Suppressor macrophage treated with lipopolysaccharide for 4 hours (primary cell): Measurements from ENCODE around the gene HS3ST6.
"Not testable (repeated sequence)": the region's sequence is repeated elsewhere in the genome, so short reads cannot be mapped to it uniquely, and the experiment has no call there.

Experiments
- DNase-seq: peaks from one replicate; pipeline ENCODE4 v3.0.0-alpha.2; 2020

Gene HS3ST6

DNA sequence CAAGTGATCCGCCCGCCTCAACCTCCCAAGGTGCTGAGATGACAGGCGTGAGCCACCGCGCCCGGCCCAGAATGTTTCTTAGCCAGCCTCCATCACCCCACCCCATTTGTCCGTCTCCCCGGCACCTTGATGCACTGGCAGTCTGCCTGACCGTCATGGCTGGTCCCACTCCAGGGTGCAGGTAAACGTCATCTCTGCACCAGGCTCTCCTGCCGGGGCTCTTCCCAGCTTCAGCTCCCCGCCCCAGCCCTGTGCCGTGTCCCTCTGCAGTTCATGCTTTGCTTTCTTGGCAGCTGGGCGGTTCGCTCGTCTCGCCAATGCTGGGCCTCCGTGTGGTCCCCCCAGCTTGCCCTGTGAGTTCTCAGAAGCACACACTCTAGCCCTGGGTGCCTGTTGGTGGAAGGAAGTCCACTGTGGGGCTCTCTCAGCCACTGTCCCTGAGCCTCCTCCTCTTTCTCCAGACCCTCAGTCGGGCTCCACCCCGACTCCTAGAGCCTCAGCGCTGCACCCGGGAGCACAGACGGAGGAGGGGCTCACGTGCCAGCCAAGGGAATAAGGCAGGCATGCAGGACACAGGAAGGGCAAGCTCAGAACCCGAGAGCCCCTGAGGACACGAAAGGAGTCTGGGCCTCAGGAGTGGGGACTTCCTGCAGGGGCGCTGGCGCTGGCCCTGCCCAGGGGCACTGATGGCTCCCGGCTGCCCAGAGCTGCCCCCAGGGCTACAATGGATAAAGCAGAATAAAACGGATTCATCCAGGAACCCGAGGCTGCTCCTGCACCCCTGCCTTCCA, 12.0 kb downstream of the HS3ST6 start:
- no peak for DNase-seq

DNA sequence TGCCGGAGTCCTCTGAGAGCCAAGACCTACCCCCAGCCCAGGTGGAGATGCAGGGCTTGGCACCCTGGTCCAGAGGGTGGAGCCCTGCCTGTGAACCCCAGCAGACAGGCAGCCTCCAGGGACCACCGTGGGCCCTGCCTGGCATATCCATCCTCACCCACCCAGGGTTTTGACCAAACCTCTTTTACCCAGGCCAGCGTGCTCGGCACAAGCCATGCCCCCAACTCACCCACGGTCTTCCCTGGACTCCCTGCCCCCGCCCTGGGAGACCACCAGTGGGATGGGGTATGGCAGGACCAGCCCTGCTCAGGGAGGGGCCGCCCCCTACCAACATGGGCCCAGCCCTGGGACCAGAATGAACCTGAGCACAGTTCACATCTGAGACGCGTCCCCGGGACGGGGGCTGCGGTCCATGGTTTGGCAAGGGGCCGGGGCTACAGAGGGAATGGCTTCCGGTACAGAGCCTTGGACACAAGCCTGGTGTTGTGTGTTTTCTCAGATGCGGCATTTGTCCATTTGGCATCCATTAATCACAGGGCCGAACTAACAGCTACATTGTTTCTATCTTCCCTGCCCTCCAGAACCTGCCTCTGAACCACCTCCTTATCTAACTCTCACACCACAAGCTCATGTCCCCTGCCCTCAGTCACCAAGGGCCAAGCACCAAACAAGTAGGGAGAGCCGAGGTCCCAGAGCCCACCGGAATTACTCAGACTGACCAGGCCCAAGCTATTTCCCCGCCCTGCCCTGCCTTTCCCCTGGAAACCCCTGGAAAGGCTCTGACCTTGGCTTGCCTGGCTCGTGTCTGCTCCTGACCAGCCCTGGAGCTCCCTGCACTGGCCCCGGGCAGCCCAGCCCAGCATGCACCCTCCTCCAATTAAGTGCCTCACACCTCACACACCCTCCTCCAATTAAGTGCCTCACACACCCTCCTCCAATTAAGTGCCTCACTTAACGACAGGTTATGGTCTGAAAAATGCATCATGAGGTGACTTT, 14.1 kb downstream of the HS3ST6 start:
- DNase-seq: no peak

DNA sequence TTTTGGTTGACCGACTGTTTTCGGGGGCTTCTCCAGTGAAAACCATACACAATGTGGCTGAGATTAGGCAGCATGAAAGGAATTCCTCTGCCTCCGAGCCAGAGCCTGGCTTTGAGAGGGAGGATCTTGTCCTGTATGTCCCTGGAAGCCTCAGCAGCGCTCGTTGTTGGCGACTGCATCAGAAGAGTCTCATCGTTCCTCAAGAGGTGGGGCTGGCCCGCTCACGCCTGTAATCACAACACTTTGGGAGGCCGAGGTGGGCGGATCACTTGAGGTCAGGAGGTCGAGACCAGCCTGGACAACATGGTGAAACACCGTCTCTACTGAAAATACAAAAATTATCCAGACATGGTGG, 15.0 kb downstream of the HS3ST6 start:
- no peak for DNase-seq

DNA sequence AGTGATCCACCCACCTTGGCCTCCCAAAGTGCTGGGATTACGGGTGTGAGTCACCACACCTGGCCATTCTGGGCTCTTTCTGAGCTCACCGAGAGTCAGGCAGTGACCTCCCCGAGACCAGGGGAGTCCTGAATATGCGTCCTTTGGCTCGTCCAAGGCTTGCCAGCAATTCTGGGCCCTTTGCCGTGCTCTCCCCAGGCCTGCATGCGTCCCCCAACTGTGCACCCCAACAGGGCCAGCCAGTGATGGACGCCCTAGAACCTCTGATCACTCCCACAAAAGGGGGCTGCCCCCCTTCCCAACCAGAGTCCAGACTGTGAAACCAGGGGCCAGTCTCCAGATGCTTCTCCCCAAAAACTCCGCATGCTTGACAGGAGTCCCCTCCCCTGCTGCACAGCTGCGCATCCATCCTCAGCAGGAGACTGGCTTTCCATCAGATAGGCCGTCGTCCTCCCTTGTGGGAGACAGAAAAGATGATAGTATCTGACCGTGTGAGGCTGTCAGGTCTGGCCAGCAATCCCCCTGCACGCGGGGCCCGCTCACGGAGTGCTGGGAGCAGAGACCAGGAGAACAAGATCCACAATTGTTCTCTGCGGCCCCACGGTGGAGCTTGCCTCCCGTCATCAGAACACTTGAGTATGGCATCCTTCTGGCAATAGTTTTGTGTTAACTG, 15.5 kb downstream of the HS3ST6 start:
- no peak for DNase-seq

DNA sequence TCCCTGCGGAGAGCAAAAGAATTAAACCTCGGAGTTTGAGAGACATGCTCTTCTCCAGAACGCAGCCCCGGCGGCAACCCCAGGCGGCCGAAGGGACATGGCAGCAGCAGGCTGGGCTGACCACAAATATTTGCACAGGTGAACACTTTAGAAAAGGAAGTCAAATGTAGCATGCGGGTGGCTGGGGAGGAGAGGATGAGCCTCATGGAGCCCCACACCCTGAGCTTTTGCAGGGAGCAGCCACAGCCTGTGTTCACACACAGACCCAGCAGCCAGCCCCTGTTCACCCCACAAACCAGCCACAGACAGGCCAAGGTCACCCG, 17.8 kb downstream of the HS3ST6 start:
- DNase-seq: no peak

DNA sequence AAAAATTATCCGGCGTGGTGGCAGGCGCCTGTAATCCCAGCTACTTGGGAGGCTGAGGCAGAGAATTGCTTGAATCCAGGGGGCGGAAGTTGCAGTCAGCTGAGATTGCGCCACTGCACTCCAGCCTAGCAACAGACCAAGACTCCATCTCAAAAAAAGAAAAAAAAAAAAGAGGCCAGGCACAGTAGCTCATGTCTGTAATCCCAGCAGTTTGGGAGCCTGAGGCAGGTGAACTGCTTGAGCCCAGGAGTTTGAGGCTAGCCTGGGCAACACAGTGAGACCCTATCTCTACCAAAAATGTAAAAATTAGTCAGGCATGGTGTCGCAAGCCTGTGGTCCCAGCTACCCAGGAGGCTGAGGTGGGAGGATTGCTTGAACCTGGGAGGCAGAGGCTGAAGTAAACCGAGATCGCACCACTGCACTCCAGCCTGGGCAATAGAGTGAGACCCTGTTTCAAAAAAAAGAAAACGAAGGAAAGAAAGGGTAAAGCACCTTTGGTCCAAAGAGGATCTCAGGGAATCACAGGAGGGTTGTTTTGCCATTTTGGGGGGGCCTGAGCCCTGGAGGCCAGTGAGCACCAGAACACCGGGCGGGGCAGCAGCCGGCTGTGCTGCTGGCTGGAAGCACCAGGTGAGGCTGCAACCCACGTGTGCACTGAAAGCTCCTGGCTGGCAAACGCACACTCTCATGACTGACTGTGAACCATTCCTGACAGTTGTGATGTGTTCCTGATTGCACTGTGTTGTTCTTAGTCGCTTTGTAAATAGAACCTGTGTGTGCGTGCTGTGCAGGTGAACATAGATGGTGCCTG, 18.4 kb downstream of the HS3ST6 start:
- no peak for DNase-seq

DNA sequence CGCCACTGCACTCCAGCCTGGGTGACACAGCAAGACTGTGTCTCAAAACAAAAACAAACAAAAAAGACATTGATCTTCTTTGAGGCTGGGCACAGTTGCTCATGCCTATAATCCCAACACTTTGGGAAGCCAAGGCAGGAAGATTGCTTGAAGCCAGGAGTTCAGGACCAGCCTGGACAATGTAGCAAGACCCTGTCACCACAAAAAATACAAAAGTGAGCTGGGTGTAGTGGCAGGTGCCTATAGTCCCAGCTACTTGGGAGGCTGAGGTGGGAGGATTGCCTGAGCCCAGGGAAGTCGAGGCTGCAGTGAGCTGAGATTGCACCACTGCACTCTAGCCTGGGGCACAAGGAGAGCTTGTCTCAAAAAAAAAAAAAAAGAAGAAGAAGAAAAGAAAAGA, 20.5 kb downstream of the HS3ST6 start:
- not testable (repeated sequence) for DNase-seq

DNA sequence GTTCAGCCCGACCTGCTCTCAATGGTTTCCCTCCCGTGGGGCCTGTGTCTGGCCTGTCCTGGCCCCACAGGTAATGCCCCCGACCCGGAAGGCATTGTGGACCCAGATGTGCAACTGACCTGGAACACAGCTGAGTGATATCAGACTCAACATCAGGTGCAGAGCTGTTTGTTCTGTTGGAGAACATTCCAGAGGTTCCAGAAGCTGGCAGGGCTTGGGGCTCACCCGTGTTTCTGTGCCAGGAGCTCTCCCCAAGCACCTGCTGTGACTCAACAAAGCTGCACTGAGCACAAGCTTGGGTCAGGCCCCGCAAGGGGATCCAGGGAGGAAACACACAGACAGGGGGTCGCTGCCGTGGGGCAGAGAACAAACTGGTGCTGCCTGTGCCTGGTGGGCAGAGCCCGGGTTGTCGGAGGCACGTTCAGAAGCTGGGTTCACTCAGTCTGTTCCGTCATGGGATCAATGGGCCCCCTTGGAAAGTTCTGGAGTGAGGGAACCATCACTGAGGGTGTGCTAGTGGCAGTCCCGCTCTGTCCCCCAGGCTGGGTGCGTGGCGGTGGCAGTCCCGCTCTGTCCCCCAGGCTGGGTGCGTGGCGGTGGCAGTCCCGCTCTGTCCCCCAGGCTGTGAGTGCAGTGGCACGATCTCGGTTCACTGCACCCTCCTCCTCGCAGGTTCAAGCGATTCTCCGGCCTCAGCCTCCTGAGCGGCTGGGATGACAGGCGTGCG, 22.1 kb downstream of the HS3ST6 start:
- DNase-seq: no peak

DNA sequence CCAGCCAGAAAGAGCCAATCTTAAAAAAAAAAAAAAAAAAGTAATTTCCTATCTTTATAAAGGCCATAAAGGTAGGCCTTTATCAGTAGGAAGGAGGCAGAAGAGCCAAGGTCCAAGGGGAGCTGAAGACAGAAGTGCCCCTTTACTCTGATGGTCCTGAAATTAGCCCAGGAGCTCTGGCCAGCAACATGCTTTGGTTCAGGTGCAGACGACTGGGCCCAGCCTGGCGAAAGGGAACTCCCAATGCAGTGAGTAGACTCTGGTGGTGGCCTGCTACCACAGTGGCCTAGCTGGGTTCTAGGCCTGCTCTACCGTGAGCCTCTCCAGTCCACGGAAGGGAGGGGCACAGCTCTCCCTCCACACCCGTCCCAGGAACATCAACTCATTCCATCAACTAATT, 23.1 kb downstream of the HS3ST6 start:
- DNase-seq: no peak

DNA sequence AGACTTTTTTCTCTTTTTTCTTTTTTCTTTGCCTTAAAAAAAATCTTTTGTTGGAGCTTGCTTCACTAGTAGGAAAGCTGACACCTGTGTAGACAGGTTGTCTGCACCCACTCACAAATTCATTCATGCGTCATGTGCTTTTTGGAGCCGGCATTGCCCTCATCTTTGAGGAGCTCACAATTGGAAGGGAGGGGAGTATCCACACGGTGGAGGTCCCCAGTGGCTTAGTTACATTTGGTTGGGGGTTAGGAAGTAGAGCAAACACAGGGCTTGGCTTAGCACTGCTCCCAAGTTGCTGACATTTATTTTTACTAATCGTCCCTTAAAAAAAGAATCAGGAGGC, 27.5 kb downstream of the HS3ST6 start:
- no peak for DNase-seq

DNA sequence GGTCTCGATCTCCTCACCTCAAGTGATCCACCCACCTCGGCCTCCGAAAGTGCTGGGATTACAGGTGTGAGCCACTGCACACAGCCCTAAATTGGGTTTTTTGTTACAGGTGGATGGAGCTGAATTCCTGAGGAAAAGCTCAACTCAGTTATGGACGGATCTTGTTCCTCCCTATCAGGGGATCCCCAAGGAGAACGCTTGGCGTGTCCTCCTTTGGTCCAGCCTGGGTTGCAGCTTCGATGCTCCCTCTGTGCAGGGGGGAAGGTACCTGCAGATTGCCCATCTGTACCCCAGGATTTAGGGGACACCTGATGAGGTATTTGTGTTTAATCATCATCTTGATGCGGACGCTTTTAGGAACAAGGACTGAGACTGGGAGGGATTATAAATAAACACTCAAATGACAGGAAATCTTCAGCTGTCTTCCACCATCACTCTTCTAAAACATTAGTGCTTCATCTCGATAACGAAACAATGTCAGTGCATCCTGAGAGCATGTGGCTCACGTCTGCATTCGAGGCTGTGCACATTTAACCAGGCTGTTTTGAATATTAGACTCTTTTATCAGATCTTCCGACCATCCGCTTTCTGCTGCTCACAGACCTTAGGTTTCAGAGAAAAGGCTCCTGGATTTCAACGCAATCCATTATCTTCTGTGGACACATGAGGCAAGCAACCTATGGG, 28.0 kb downstream of the HS3ST6 start:
- no peak for DNase-seq

DNA sequence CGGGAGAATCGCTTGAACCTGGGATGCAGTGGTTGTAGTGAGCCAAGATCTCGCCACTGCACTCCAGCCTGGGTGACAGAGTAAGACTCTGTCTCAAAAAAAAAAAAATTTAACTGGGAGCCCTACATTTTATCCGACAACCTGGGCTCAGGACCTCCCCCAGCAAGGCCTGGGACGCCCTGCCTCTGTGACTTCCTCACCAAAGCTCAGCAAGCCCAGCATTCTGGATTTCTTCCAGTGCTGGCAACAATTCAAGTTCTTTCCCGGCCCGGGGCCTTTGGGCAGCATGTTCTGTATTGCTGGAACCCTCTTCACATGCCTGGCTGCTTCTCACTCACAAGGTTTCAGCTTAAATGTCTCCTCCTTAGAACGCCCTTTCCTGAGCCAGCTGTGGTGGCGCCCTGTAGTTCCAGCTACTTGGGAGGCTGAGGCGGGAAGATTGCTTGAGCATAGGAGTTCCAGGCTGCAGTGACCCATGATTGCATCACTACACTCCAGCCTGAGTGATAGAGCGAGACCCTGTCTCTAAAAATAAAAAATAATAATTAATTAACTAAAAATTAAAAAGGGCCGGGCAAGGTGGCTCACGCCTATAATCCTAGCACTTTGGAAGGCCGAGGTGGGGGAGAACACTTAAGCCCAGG, 30.4 kb downstream of the HS3ST6 start:
- DNase-seq: no peak

DNA sequence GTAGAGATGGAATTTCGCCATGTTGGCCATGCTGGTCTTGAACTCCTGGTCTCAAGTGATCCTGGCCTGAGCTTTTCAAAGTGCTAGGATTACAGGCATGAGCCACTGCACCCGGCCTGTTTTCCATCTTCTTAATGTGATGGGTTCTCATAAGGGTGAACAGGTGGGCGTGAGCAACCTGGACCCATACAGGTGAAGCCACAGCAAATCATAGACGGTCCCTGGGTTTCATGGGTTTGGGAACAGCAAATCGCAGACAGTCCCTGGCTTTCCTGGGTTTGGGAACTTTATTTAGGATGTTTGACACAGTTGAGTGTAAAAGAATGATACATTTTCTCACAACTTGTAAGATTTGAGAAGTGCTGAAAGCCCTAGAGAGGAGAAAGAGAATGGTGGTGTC, 33.3 kb downstream of the HS3ST6 start:
- DNase-seq: no peak

DNA sequence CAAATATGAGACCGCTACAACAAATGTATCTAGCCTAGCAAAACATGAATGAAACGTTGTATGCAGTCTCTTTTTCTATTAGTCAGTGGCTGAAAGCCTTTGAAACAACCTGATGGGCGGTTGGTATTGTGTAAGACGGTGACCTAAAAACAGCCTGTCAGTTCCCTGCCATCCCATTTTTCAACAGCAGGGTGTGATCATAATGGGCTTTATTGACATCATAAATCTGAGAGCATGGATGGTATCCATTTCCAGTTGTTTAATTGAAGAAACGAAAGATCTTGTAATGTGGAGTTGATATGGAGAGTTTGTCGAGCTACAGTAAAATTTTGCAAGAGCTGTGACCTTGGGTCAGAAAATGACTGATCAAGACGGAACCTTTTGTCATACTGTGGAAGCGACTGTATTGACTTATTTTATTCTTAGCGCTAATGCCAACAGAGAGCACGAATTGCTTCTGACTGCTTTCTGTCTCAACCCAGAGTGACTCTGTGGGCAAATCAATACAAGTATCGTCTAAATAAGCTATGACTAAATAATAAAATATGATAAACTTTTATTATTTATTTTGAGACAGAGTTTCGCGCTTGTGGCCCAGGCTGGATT, 34.0 kb downstream of the HS3ST6 start:
- DNase-seq: peak; percentile 64

DNA sequence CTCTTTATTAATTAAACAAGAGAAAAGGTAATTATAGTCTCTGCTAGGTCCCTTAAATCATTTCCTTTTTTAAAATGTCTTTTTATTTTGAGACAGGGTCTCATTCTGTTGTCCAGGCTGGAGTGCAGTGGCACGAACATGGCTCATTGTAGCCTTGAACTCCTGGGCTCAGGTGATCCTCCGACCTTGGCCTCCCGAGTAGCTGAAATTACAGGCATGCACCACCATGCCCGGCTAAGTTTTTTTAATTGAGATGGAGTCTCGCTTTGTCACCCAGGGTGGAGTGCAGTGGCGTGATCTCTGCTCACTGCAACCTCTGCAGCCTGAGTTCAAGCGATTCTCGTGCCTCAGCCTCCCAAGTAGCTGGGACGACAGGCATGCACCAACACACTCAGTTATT, 37.0 kb downstream of the HS3ST6 start:
- not testable (repeated sequence) for DNase-seq

DNA sequence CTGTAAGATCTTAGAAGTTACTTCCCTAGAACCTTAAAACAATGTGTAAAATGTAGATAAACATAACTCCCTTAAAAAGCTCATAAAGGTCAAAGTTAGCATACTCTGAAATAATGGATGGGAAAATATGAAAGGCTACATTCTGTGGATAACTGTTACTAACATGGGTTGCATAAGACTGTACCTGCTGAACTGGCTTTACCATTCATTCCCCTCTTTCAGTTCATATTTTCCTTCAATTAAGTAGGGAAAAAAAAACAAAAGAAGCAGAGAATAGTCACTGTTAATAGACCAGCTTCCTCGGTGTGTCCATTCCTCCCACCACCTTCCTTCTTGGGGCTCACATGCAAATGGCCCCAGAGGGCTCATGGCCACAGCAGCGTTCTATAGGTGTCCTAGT, 38.7 kb downstream of the HS3ST6 start:
- DNase-seq: no peak

DNA sequence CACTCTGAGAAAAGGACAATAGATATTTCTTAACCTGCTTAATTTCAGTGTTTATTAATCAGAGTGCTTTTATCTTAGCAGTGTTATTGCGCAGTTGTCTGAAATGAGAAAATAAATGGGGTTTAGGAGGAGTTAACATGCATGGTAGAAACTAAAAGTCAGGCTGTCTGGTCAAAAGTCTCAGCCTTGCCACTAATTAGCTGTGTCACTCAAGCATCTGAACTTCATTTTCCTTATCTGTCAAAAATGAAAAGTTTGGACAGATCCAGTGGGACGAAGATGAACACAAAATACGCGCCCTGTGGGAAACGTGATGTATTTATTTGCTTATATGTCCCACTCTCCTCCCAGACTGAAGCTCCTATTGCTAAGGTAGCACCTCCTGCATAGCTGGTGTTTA, 40.0 kb downstream of the HS3ST6 start:
- DNase-seq: no peak

DNA sequence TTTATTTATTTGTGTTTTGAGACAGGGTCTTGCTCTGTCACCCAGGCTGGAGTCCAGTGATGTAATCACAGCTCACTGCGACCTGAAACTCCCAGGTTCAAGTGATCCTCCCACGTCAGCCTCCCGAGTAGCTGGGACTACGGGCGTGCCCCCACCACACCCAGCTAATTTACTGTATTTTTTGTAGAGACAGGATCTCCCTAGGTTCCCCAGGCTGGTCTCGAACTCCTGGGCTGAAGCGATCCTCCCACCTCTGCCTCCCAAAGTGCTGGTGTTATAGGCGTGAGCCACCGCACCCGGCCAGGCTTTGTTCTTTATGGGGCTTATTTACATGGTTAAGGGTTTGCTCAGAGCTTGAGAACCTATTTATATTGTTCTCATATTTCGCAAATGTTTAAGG, 40.4 kb downstream of the HS3ST6 start:
- DNase-seq: no peak

DNA sequence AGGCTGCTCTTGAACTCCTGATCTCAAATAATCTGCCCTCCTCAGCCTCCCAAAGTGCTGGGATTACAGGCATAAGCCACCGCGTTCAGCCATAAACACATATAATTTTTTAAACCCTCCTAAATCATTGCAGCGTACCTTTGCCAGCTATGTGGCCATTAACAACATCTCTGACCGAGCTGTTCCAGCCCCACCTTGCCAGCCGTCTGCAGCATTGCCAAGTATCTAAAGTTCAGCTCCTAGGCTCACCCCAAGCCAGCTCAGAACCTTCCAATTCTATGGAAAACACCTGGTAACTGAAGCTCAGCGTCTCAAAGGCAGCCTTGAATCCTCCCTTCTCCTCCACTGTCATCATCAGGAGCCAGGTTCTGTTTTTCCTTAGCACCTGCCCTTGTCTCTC, 41.1 kb downstream of the HS3ST6 start:
- DNase-seq: no peak

DNA sequence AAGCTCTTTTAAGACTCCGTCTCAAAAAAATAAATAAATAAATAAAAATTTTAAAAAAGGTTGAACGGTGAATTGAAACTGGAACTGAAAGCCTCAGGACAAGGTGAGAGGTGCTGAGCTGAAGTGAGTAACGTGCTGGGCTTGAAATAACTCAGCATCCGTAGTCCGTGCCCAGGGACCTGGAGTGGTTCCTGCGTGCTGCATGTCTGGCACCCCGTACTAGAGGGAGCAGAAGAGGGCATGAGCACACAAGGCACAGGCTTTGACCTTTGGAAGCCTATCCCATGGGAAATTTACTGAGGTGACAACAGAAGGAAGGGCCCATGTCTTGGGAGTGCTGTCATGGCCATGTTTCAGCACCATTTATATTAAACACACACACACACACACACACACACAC, 41.7 kb downstream of the HS3ST6 start:
- DNase-seq: no peak

DNA sequence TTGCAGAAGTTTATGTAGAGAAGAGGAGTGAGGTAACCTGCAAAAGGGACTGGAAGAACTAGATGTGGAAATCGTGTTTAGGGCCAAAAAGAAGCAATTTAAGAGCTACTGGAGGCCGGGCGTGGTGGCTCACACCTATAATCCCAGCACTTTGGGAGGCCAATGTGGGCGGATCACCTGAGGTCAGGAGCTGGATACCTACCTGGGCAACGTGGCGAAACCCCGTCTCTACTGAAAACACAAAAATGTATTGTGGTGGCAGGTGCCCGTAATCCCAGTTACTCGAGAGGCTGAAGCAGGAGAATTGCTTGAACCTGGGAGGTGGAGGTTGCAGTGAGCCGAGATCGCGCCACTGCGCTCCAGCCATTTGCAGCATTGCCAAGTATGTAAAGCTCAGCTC, 42.1 kb downstream of the HS3ST6 start:
- DNase-seq: not testable (repeated sequence)
